HG02610 (cell line): ENCODE measurements around the gene ABLIM1.

Experiments
- ATAC-seq: cut with Tn5 transposase; IDR thresholded peaks from one replicate; pipeline ENCODE4 v1.9.1; 2021; ENCODE audit warnings: mild to moderate bottlenecking, moderate library complexity; ENCODE audit not compliant: unreplicated experiment

The ABLIM1 gene

GRCh38 chr10:114472877-114473253 lies 185.2 kb downstream of the ABLIM1 start:
- ATAC-seq = no peak

DNA sequence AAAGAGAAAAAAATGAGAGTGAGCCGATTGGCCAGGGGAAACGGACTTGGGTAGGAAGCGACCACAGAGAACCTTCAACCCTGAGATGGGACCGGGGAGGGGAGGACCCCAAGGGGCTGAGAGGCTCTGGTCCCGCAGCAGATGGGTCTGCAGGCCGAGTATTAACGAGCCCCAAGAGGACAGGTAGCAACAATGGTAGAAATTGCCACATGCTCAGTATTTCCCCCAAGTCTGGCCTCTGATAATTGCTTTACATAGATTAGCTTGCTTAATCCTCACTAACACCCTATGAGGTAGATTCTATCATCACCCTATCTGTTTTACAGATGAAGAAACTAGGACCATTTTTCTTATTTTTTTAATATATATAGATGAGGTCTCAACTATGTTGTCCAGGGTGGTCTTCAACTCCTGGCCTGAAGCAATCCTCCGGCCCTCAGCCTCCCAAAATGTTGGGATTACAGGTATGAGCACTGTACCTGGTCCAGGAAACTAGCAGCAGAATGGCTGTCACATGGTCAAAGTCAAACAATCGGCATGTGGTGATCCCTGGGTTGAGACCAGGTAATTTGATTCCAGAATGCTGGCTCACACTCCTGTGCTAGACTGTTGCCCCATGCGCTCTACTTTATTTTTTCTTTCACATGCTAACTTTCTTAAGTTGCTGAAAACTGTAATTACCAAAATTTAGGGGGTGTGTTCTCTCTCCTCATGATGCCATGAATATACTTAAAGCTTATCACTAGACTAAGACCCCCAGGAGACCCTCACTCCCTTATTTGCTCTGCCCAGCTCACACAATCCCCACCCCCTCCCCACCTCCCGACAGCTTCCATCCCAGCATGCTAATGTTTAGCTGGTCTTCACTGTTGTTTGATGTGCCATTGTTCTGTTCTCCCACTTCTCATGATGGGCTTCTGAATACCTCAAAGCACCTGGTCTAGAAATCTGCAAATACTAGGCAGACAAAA lies 185.9 kb downstream of the ABLIM1 start:
- no peak for ATAC-seq

- peak; percentile 90 for ATAC-seq
These were observed 186.8 kb downstream of the ABLIM1 start for GRCh38 chr10:114470956-114471905.

GRCh38 chr10:114470361-114470760 lies 187.7 kb downstream of the ABLIM1 start:
- no peak for ATAC-seq

GRCh38 chr10:114458955-114459354 lies 199.1 kb downstream of the ABLIM1 start:
- ATAC-seq = no peak

DNA sequence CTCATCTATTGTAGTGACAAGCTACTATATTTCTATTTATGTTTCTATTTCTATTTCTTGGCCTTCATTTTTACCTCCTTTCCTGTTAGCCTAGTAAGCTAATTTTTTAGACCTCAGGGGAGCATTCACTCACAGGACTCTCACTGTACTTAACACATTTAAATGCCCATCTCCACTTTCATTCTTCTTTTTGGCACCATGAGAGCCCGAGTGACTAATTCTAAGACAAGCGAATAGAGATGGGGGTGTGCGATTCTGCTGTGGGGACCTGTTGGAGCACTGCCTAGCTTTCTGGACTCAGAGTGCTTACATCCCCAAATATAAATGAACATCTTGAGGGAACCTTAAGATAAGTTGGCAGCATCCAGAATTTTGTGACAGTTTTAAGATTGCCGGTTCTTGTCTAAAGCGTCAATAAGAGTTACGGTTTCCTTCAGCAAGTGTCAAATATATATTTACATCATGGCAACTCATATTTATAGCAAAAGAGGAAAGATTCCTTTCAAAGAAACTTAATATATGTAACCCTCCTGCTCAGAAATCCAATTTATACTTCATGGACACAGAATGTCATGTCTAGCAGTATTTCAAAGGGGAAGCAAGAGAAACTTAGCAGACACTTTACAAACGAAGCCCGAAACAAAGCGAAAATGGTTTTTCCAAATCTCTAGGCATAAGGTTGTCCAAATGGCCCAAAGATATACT lies 199.7 kb downstream of the ABLIM1 start:
- no peak for ATAC-seq

DNA sequence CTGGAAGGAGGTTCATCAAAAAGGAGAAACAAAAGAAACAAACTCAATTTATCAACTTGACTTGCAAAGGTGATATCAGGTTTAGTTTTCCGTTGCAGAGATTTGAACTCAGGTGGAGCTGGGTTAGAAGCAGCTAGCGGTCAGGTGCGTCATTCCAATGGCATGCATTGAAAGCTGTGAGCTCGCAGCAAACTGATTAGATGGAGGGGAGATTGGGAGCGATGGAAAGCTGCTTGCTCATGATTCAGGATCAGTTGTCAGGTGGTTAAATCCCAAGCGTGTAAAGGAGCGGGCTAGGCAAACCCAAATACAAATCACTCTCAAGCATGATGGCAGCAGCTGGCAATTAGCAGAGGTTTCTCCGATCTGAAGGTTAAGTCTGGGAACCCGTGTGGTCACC lies 204.5 kb downstream of the ABLIM1 start:
- no peak for ATAC-seq

- ATAC-seq = no peak
These were observed 209.2 kb downstream of the ABLIM1 start for GRCh38 chr10:114448897-114449296.

GRCh38 chr10:114445332-114445731 lies 212.7 kb downstream of the ABLIM1 start:
- ATAC-seq = no peak

- no peak for ATAC-seq
These were observed 213.3 kb downstream of the ABLIM1 start for GRCh38 chr10:114444819-114445218.

- no peak for ATAC-seq
These were observed 215.9 kb downstream of the ABLIM1 start for GRCh38 chr10:114442091-114442630.

DNA sequence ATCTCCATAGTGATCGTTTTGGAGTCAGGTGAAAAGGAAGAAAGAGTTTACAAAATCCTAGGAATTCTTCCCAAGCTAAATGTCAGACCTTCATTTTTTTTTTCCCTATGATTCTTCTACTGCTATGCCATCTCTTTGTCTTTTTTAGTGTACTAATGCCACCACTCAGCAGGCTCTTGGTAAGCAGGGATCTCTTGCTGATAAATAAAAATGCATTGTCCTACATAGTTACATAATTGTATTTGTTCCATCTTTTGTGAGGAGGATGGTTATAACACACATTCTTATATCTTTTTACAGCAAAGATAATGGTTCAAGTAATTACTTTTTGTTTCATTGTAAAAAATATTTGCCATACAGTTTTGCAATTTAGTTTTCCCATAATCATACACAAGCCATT lies 217.0 kb downstream of the ABLIM1 start:
- ATAC-seq = no peak

- ATAC-seq = no peak
These were observed 220.4 kb downstream of the ABLIM1 start for GRCh38 chr10:114437473-114438292.

- no peak for ATAC-seq
These were observed 221.1 kb downstream of the ABLIM1 start for GRCh38 chr10:114436941-114437340.

GRCh38 chr10:114432566-114433093 lies 225.4 kb downstream of the ABLIM1 start:
- ATAC-seq = no peak

DNA sequence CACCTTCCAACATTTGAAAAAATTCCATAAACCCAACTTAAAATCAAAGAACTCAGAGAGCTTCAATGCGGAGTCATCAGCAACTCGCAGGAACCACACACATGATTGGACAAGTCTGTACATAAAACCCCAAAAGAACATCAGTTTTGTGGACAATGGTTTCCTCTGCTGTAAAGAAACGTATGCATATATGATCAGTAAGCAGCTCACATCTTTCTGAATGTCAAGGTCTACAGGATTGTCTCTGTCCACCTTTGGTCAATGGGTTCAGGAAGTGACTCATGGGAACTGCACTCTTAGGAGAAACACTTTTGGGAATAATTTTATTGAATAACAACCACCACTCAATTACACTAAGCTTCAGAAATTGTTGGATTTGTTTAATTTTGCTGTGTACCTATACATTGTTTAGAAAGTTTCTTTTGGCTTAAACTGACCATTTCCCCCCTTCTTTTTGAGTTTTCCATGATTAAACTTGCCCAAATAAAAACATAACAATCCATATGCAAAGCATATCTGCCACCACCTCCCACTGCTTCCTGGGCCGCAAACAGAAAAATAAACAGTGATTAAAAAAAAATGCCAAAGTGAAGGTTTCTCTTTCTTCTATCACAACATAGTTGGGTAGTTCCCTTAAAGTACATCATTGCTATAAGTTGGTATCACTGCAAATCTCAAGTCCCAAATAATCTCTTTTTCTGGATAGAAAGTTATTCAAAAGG lies 226.5 kb downstream of the ABLIM1 start:
- ATAC-seq = no peak

GRCh38 chr10:114430688-114431413 lies 227.2 kb downstream of the ABLIM1 start:
- ATAC-seq = no peak
